Activated naive CD4-positive, alpha-beta T cell treated with anti-CD3 and anti-CD28 coated beads, Interleukin-2, amount 50 U/mL, for 16 hours (primary cell): Measurements from ENCODE around the gene ATXN7L2.
A peak's percentile ranks its signal among the peaks of the same experiment; 100 is the strongest.
"Not testable (repeated sequence)": the region's sequence is repeated elsewhere in the genome, so short reads cannot be mapped to it uniquely, and the experiment has no call there.

Experiments
- DNase-seq: peaks from one replicate; pipeline ENCODE4 v3.0.0-alpha.2; 2020

The ATXN7L2 gene, protein sequence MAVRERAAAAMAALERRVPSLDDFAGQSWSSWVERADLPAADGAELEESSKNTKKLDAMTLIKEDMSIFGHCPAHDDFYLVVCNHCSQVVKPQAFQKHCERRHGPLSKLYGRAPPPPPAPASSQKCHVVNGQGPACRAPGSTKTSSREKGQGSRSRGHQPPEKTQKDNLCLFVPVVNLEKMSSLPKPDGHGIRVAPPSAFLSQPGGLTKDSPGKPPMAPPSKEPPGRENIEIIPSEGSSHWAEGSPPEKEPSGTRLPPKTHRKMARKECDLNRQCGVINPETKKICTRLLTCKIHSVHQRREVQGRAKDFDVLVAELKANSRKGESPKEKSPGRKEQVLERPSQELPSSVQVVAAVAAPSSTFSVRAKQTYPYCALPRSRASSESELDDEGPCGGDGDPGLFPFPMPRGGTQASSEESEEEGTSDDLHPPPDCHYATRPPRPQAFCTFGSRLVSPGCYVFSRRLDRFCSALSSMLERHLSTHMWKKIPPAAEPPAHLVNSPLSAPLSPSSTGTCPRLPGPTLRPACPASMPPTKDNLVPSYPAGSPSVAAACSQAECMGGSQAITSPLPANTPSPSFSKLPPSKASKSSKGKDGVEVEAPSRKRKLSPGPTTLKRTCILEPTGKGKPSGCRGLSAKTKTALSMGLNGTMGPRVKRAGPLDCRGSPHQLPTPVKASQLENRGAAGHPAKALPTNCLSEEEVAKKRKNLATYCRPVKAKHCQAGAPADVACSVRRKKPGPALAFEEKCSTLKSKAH

DNA sequence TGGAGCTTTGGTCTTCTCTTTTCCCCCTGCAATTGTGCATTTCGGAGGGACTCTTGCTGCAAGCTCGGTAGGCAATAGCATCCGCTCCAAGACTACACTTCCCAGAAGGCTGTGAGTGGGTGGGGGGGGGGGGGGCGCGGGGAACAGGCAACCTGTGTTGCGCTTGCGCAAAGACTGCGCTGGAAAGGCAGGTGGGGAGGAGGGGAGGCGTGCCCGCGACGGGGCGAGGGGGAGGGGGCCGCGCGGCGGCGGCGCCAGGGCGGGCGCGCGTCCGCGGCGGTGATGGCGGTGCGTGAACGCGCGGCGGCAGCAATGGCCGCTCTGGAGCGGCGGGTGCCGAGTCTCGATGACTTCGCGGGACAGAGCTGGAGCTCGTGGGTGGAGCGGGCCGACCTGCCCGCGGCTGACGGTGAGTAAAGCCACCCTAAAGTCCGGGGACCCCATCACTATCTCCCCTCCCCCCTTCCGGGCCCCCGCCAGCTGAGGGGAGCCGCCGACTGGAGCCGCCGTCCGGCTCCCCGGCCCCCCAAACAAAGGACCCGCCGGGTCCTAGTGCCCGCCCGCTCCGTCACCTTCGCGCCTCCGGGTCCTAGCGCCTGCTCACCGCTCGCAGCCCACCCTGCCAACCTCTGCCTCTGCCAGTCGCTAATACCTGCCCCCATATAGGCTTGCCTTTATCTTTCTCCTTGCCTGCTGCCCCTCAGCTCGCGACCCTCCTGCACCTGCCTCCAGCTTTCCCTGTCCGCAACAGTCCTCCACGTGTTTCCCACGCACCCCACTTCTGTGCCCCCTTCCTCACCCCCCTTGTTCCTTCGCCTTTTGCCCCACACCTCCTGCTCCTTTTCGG, at the start of gene ATXN7L2:
Gene ATXN7L2 (plus strand): TSS at position 234 of the 847 bp plus-strand sequence. CDS start 49 bp downstream, at position 283.
- DNase-seq, result peak; percentile 91

DNA sequence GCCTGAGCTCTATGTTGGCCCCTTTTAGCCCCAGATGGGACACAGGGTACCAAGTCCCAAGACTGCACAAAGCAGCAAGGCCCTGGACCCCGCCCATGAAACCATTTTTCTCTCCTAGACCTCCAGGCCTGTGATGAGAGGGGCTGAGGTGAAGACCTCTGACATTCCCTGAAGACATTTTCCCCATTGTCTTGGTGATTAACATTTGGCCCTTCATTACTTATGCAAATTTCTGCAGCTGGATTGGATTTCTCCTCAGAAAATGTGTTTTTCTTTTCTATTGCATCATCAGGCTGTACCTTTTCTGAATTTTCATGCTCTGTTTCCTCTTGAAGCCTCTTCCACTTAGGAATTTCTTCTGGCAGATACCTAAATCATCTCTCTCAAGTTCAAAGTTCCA, 49.2 kb upstream of the ATXN7L2 start:
- no peak for DNase-seq

DNA sequence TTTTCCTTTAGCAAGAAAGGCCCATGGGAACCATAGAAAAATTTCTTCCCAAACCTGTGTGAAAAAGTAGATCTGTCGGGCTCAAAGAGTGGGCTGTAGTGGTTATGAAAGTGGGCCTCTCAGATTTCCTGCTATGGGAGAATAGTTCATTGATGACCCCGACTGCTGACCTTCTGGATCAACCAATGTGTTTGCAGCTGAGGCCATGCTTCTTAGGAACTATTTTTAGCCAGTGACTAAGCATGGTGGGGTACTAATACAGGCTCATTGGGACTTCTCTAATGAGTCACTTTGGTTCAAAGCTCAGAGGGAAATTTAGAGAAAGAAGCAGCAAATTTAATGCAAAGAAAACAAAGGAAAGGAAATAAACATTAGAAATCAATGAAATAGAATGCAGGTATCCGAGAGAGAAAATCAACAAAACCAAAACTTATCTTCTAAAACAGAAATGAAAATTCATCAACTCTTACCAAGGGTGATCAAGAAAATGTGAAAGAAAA, 44.9 kb upstream of the ATXN7L2 start:
- no peak for DNase-seq

DNA sequence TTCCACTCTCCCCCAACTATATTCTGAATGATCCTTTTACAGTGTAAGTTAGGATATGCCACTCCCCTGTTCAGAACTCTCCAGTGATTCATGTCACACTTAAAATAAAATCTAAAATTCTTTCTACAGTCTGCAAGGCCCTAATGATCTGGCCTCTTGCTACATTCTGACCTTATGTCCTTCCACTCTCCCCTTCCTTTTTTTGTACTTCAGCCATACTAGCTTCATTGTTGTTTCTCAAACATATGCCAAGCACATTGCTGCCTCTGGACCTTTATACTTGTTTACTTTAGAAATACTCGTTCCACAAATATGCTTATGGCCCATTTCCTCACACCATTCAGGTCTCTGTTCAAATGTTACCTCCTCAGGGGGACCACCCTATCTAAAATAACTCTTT, 42.6 kb upstream of the ATXN7L2 start:
- no peak for DNase-seq

DNA sequence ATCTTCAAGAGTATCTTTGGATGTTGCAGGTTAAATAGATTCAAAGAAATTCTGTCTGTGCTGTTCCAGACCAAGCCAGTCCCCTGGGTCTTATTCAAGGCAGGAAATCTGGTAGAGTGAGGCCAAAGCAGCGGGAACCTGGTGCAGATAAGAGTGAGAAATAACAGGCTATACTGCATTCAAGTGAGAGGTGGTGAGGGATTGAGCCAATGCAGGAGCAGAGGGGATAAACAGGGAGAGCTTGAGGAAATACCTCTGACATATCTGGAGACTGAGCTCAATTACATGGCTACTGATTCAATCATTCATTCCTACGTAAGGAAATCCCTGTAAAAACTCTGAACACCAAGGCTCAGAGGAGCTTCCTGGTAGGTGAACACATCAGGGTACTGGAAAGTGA, 40.2 kb upstream of the ATXN7L2 start:
- DNase-seq, result no peak

DNA sequence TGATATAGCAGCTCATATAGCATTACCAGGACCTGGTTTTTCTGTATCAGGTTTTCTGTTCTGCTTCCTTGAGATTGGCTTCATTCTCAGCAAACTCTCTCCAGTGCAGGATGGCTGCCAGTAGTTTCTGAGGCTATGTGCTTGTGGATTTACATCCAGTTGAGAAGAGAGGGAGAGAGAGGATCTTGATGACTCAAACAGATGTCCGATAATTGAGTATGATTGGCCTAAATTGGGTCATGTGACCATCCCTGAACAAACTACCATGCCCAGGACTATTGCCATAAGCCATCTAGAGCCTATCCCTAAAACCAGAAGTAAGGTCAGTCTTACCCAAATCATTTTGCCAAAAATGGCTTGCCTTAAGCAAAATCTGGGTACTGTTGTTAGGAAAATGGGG, 39.4 kb upstream of the ATXN7L2 start:
- no peak for DNase-seq

DNA sequence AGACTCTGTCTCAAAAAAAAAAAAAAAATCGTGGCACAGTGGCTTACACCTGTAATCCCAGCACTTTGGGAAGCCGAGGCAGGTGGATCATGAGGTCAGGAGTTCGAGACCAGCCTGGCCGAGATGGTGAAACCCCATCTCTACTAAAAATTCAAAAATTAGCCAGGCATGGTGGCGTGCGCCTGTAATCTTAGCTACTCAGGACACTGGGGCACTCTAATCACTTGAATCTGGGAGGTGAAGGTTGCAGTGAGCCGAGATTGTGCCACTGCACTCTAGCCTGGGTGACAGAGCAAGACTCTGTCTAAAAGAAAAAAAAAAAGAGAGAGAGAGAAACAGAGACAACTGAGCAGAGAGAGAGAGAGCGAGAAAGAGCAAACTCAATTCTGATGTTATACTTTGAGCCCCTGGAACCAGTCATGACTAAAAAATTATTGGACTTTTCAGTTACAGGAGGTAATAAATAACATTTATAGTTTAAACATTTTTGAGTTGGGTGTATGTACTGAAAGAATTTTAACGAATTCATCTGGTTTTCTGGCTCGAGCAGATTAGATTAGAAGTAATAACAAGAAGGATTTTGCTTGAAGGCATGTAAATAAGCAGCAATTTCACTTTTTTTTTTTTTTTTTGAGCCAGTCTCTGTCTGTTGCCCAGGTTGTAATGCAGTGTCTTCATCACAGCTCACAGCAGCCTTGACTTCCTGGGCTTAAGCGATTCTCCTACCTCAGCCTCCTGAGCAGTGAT, 37.6 kb upstream of the ATXN7L2 start:
- not testable (repeated sequence) for DNase-seq

DNA sequence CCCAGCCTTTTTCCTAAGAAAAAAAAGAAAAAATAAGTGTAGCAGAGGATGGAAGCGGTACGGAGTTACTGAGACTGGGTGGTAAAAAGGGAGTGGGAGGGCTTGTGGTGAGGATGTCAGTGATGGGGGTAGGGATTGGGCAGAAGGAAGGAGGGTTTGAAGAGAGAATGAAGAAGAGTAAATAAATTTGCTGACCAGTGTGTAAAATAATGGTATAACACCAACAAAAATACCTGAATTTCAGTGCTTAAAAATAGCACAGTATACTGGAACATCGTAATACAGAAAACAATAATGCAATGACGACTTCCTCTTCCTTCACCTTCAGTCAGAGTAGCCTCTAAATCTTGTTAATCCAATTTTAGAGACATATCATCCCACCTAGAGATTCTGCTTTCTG, 36.2 kb upstream of the ATXN7L2 start:
- no peak for DNase-seq

DNA sequence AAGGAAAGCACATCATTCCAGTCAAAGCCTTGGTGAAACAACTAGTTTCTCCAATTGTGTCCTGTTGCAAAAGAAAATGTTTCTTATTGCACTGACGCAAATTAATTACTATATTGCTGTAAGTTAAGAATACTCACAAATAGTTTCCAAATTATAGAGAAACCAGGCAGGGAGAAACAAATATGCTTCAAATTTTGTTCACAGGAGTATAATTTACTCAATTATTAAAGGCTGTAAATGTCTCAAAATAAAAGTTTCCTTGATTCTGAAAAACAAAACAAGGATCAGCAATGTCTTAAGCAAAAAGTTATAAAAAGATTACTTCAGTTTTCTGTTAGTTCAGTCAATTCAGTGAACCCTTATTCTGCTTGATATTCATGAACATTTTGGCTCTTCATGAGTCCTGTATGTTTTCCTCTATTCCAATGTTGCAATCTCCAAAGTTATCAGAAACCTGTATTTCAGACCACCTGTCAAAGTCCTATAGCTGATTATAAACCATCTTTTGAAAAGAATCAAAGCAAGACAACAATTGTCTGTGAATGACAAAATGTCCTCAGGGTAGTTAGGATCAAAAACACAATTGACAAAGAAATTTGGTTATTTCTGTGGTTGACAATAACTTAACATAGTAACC, 29.1 kb upstream of the ATXN7L2 start:
- no peak for DNase-seq

DNA sequence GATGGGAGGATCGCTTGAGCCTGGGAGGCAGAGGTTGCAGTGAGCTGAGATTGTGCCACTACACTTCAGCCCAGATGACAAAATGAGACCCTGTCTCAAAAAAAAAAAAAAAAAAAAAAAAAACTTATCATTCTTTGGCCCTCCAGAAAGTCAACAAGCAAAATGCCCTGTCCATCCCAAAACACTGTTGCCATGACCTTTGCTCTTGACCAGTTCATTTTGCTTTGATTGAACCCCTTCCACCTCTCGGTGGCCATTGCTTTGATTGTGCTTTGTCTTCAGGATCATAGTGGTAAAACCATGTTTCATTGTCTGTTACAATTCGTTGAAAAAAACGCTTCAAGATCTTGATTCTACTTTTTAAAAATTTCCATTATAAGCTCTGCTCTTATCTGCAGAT, 25.9 kb upstream of the ATXN7L2 start:
- DNase-seq, result no peak

DNA sequence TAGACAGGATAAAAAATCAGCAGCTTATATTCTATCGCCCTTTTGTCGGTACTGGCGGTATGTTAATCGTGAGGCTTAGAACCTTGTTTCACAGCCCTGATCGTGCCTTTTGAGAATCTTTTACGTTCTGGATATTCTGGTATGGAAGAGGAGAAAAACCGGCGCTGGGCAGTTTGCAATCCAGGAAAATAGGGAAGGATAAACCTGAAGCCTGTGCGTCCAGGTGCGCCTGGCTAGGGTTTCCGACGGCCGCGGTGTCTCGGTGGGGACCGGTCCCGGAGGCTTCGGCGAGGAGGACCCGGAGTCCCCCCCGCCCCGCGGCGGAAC, 17.6 kb upstream of the ATXN7L2 start:
- DNase-seq, result no peak

DNA sequence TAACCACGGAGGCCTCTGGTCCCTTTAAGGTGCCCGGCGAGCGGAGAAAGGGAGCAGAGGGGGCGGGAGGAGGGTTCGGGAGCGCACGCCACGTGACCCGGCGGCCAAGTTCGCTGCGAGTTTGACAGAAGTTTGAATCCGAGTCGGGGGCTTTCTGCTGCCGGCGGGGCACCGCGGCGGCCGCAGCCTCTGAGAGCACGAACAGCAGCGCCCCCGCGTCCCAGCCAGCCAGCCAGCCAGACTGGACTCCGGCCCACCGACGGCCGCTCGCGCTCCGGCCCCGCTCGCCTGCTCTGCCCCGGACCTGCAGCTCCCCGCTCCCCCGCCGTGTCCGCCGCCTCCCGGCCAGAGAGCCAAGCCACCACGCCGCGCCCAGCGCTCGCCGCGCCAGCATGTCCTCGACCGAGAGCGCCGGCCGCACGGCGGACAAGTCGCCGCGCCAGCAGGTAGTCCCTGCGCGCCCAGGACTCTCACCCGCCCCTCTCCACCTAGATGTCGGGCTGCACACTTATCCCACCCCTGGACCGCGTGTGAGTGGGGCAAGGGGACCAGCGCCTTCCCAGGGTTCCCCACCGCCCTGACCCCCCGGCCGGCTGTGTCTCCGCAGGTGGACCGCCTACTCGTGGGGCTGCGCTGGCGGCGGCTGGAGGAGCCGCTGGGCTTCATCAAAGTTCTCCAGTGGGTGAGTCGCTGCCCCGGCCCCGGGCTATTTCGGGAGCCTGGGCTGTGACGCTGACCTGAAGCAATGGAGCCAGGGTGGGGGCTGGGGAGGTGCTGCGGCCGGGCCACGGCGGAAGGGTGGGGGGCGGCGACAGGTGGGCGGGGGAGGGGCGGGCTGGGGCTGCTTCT, 17.0 kb upstream of the ATXN7L2 start, which contains the start of gene SYPL2:
Gene SYPL2 (plus strand): TSS at position 95 of the 849 bp plus-strand sequence. CDS start 298 bp downstream, at position 393.
- peak; percentile 33 for DNase-seq

DNA sequence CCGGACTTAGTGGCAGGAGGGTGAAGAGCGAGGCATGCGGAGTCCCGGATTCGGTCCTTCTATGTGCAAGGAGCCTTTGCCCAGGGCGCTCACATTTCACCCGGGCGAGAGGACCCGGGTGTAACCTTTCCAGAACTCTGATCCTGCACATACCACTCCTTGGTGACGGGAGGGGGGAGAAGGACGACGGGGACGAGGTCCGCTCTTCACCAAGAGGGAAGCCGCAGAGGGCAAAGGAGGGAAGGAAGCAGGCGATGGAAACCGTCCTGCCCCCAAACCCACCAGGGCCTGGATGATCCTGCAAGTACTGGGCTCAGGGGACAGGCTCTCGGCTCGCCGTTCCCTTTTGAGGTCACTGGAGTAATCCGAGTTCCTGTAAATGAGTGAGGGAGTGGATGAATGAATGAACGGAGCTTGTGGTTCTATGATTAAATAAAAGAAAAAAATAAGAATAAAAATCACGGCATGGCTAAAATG, 16.4 kb upstream of the ATXN7L2 start:
- no peak for DNase-seq

DNA sequence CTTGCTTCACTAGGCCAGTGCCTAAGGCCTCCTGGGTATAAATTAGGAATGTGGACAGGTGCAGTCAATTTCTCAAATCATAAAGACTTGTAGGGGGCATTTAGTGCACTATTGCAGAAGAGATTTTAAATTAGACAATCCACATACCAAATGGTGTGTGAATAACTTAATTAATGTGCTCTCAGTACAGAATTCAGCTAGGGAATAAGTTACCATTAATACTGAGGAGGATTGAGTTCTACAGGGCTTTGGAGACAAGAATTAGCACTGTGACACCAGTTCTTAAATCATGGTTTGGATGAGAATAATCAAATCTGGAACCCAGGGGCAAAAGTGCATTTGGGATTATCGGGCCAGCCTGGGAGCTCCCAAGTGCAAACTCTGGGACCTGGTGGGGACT, 15.6 kb upstream of the ATXN7L2 start:
- DNase-seq, result no peak

DNA sequence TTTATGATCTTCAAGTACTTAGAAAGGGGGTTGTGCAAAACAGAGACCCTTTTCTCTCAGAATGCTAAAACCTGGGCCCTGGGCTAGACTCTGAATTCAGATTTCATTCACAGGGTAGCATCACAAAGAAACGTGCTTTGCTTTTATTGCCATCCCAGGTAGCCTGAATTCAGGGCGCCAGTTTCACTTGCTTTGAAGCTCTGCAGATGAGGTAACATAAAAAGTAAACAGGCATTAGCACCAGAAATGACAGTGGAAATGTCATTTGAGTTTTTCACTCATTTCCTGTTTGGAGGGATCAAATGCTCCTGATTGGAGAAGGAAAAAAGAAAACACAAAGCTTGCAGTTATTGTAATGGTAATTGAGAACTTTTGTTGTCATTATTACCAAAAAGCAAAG, 14.8 kb upstream of the ATXN7L2 start:
- no peak for DNase-seq

DNA sequence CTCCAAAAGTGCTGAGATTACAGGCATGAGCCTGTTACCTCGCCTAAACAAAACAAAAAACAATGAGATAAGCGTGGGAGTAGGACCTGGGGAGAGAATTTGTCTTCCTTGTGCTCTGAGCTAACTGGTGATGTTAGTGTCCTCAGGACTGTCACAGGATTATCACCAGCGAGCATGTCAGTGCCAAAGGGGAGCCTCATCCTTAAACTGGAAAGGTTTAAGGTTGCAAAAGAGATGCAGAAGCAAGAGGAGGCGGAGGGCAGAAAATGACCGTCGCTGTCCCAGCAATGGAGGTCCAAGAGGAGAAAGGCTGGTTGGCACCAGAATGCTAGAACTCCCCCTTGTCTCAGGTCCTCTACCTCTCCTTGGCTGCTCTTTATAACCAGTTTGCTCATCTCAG, 13.5 kb upstream of the ATXN7L2 start:
- DNase-seq, result no peak

DNA sequence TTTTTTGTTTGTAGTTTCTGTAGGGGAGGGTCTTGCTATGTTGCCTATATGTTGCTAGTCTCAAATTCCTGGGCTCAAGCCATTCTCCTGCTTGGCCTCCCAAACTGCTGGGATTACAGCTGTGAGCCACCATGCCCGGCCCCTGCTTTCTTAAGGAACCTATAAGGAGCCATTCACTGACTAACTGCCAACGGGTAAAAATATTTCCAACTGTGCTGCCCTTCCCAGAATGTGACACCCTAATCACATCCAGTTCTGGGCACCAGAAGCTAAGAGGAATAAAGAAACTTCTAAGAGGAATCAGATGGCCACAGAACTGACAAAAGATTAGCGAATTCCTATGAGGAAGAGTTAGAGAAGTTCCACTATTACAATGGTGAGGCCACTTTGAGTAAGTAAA, 10.9 kb upstream of the ATXN7L2 start:
- no peak for DNase-seq

DNA sequence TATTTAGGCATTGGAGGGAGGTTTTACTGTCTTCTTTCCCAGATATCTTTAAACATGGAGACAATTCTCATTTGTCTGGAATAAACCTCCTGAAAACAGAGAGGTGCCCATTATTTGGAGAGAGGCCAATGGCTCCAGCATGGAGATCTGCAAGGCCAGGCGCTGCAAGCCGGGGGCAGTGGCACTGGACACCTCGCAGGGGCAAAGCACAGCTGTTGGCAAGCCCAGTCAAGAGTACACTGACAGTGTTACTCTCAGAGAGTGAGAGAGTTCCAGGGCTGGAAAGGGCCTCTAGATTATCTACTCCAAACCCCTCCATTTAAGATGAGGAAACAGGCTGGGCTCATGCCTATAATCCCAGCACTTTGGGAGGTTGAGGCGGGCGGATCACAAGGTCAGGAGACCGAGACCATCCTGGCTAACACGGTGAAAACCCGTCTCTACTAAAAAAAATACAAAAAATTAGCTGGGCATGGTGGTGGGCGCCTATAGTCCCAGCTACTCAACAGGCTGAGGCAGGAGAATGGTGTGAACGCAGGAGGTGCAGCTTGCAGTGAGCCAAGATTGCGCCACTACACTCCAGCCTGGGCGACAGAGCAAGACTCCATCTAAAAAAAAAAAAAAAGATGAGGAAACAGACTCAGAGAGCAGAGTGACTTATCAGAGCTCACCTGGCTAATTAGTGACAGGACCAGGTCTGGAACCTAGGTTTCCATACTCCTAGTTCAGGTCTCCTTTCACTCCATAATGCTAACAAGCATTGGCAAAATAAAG, 10.2 kb upstream of the ATXN7L2 start:
- not testable (repeated sequence) for DNase-seq

DNA sequence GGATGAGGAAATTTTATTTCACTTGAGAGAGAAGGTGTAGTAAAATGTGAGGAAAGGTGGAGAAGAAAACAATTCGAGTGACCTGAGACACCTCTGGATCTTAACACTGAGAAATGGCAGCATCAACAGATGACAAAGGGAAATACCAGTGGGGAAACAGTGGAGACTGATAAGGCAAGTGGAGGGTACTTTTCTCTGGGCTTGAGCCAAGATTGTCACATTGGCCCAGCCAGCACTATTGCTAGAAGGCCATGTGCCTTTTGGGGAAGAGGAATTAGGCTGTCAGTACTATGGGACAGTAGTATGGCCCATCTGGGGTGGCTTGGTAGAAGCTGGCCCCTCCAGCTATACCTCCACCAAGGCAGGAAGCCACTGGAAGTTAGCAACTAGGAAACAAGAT, 9.0 kb upstream of the ATXN7L2 start:
- no peak for DNase-seq

DNA sequence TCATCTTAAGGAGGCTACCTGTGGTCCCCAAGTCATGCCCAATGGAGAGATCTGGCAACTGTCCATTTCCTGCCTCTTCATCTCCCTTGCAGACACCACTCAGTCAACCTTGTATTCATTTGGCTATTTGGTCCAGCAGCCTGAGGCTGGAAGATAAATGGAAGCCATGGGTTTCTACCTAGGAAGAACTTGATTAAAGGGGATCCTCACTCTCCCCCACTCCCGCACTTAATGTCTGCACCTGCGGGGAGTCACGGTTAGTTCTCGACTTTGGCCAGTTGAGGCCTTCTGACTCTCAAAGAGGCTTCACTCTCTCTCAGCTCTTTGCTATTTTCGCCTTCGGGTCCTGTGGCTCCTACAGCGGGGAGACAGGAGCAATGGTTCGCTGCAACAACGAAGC, 8.4 kb upstream of the ATXN7L2 start:
- DNase-seq, result no peak
